Left hindlimb (tissue), 1 donor: ENCODE data around the gene PKD1.

Experiments
- DNase-seq: peaks from one replicate; pipeline ENCODE4 v3.0.0-alpha.2; 2018

Gene PKD1

GRCh38 chr16:2070576-2071453 lies 64.9 kb downstream of the PKD1 start:
- no peak for DNase-seq

- peak; percentile 23 for DNase-seq
Observed at GRCh38 chr16:2066139-2066538, 69.6 kb downstream of the PKD1 start.

- peak; percentile 21 for DNase-seq
Observed at GRCh38 chr16:2064368-2064945, 71.2 kb downstream of the PKD1 start.

GRCh38 chr16:2063861-2064260 lies 71.8 kb downstream of the PKD1 start:
- DNase-seq, result peak; percentile 25

DNA sequence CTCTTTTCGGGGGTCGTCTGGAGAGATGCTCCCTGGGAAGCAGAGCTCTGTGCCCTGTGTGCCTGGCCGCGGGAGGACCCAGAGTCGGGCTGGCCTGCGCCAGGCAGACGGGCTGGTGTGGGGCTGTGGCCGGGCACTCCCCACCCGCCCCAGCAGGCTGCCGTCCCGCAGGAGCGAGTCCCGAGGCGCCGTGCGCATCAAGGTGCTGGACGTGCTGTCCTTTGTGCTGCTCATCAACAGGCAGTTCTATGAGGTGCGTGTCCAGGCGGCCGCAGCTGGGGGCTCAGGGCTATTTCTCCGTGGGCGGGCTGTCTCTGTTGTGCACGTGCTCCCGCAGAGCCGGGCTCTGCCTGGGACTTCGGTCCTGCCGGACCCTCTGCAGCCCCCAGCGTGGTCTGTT lies 72.9 kb downstream of the PKD1 start:
- DNase-seq, result peak; percentile 25

GRCh38 chr16:2061526-2061925 lies 74.2 kb downstream of the PKD1 start:
- DNase-seq, result no peak

GRCh38 chr16:2061023-2061422 lies 74.7 kb downstream of the PKD1 start:
- DNase-seq, result no peak

GRCh38 chr16:2060346-2060745 lies 75.4 kb downstream of the PKD1 start:
- no peak for DNase-seq

GRCh38 chr16:2058872-2059271 lies 76.8 kb downstream of the PKD1 start:
- no peak for DNase-seq

DNA sequence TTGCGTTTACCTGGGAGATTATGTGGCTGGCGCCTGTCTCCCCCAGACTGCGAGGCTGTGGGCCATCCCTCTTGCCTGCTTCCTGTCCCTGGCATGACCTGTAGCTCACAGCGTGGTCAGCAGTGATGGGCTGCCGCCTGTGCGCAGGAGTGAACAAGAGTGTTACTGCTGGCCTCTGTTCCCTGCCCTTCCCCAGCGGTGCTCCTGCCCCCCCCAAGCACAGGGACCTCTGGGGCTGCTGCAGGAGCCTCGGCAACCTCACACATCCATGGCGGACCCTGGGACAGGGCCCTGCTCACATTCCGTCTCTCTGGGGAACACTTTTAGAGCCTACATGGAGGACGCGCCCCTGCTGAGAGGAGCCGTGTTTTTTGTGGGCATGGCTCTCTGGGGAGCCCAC lies 77.3 kb downstream of the PKD1 start:
- DNase-seq, result no peak

DNA sequence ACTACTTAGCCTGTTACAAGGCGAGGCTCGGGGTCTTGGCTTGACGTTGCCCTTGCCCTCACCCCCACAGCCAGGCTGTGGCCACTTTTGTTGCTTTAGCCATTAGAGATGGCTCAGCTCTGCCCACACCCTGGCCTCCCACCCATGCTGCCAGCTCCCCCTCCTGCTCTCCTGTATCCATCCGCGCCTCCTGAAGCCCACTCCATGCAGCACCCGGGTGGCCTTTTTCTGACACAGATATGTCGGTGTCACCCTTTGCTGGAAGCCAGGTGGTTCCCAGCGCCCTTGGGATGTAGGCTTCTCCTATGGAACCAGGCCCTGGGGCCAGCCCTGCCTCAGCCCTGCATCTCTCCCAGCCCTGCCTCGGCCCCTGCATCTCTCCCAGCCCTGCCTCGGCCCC lies 78.3 kb downstream of the PKD1 start:
- no peak for DNase-seq

DNA sequence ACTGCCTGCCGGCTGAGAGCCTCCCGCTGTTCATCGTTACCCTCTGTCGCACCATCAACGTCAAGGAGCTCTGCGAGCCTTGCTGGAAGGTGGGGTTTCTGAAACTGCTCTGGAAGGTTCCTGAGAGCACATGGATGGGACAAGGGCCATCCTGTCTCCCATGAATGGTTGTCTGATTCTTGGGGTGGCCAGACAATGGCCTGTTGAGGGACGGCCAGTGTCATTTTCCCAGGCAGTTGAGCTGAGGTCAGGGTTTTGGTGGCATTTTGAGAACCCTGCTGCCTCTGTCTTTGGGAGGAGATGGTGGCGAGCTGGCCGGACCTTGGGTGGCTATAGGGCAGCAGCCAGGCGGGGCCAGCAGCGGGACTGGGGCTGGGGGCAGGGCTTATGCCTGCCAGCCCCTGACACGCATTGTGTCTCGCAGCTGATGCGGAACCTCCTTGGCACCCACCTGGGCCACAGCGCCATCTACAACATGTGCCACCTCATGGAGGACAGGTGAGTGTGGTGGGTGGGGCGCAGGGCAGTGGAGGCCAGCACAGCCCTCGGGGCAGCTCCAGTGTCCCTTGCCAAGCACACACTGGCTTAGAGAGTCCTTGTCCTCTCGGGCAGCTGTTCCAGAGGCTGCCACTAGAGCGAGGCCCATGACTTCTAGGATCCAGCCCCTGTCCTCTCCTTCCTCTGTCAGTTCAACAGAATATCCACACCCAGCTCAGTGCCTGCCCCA lies 78.9 kb downstream of the PKD1 start:
- no peak for DNase-seq

DNA sequence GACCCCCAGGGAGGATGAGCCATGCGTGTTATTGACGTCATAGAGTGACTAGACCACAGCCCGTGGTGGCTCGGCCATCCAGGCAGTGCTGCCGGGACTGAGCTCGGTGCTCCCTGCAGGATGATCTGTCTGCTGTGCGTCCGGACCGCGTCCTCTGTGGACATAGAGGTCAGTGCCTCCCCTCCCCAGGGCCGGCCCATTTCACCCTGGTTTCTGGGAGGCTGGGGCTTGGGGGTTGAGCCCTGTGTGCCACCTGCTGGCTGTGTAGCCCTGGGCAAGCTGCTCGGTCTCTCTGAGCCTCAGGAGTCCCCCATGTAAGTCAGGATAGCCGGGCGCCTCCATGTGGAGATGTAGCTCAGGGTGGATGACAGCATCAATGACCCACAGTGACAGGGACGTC lies 79.6 kb downstream of the PKD1 start:
- DNase-seq, result no peak

- DNase-seq, result no peak
Observed at GRCh38 chr16:2054543-2055245, 81.0 kb downstream of the PKD1 start.

DNA sequence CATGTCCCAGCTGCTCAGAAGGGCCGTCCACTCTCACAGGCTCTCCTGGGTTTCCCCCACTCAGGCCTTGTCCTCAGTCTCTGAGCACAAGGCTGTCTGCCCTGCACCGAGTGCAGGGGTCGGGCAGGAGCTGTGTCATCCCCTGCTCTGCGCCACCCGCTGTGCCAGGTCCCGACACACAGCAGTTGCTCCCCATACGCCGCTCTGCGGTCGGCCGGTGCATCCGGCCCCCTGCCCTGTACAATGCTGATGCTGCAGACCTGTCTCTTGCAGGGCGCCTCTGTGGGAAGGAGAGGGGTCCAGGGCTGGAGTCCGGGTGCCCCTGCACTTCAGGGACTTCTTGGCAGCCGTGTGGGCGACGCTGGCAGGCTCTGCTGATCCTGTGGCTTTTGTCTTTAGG lies 81.8 kb downstream of the PKD1 start:
- no peak for DNase-seq

DNA sequence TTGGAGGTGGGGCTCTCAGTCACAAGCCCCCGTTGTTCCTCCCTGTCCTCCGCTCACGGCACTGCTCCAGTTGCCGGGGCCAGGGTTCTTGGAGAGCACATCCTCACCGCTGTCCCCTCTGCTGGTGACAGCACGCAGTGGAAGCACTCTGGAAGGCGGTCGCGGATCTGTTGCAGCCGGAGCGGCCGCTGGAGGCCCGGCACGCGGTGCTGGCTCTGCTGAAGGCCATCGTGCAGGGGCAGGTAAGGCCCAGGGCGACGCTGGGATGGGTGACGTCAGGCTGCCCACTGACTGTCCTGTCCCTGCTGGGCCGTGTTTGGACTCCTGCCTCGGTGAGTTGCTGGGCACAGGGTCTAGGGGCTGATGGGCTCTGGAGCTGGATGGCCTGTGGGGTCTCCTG lies 82.5 kb downstream of the PKD1 start:
- DNase-seq, result no peak

- no peak for DNase-seq
Observed at GRCh38 chr16:2048116-2048543, 87.6 kb downstream of the PKD1 start.

- peak; percentile 98 for DNase-seq
Observed at GRCh38 chr16:2047330-2048115, 88.2 kb downstream of the PKD1 start, which contains the start of the genes NTHL1 and TSC2. Gene NTHL1 (minus strand): TSS chr16:2047834. CDS start chr16:2047823, 11 bp downstream. Gene TSC2 (plus strand): TSS chr16:2047985. CDS start chr16:2048616, 631 bp downstream.

GRCh38 chr16:2046893-2047329 lies 88.8 kb downstream of the PKD1 start:
- no peak for DNase-seq

DNA sequence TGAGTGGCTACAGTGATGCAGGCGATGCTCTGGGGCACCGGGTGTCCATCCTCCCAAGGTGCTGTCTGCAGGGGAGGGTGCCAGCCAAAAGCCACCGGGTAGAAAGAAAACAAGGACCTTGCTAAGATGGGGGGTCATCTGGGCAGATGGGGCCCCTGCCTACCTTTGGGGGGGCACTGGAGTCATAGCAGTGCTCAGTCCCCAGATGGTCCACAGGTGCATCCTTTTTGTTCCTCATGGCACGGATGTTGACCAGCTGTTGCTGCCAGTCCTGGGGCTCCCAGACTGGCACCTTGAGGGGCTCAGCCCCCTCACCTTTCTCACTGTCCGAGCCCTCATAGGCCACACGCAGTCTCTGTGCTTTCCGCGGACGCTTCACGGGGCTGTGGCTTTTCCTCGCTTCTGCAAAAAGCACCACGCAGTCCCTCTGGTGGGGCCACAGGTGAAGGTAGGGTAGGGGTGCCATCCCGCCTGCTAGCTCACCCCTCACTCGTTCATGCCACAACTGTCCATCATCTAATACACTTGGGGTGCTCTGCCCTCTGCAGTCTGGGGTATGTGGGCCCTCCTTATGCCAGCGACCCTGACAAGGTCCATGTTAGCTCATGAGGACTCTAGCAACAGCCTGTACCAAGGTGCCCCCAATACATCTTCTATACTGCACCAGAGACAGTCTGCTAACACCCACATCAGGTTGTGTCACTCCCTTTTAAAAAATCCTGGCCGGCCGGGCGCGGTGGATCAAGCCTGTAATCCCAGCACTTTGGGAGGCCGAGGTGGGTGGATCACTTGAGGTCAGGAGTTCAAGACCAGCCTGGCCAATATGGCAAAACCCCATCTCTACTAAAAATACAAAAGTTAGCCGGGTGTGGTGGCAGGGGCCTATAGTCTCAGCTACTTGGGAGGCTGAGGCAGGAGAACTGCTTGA lies 89.5 kb downstream of the PKD1 start:
- no peak for DNase-seq

DNA sequence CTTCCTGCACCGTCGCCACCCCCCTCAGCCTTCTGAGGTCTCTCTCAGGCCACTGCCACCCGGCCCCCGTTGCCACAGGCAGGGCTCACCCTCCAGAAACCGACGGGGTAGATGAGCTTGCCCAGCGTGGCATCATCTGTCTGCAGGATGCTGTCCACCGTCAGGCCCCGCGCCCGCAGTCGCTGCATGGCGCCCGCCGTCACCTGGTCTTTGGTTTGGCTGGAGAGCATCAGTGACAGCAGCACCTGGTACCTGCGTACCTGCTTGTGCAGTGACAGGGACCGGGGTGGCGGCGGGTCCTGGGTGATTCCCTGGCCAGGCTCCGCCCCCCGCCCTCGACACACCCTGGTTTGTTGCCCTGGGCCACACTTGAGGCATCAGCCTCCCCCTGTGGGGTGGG lies 91.2 kb downstream of the PKD1 start:
- no peak for DNase-seq
